ENCODE data around the gene MRGPRE.

MRGPRE gene

DNA sequence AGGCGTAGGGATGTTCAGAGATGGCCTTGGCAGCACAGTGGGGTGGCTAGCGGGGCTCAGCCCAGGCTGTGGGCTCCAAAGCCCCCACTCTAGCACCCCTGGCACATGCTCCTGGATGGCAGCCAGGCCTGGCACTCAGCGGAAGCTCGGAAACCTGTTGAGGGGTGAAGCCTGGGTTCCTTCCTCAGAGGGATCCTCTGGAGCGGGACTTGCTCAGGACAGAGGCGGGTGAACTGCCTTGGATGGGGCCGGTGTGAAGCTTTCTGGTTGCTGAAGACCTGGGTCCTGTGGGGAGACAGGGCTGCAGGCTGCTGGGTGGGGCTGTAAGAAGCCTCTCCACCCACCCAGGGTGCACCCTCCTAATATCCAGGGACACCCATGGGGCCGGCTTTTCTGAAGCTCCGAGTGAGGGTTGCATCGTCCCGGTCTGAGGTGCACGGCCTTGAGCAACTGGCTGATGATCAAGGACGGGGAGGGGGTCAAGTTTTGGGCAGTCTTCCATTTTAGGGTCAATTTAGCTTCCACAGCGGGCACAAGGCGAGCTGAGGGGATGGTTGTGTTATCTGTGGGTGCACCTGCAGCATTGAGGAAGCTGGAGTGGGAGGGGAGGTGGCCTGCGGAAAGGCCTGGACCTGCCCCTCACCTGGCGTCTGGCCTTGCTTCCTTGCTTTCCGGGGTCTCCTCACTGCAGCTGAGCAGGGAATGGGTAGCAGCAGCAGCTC is 5.2 kb downstream of the MRGPRE start:
- no peak for DNase-seq (ENCODE audit: low read depth)

DNA sequence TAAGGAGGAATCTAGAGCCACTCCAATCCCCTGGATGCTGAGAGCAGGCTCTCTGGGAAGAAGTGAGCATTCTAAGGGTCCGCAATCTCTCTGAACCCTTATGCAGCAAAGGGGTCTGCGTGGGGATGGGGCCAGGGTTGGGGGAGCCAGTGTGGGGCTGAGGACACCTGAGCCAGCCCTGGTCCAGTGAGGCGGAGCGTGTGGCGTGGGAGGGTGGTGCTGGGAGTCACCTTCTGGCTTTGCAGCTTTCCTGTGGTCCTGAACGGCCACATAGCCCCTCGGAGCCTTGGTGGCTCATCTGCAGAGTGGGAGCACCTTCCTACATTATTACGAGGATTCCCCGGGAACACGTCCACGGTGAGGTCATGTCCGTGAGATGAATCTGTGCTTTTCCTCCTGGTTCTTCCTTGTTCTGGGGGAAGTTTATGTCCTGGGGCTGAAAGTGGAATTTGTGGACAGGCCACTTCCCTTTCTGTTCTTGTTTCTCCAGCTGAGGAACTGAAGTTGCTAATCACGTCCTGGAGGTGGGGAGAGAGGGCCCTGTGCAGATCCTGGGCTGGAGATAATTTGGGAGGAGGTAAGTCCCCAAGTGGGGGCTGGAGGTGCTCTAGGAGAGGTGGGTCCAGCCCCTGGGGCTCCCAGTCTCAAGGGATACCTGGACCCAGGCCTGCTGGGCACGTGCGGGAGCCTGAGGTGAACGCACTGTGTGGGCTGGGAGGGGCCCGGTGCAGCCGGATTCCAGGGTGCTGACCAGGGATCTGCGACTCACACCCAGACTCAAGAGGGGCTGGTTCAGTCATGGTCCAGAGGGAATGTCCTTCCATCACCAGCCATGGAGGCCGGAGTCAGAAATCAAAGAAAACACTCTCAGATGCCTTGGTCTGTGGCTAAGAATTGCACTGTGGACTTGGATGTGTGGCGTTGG is 6.1 kb downstream of the MRGPRE start:
- DNase-seq (ENCODE audit: low read depth) = no peak

GRCh38 chr11:3225159-3225758 is 7.0 kb downstream of the MRGPRE start:
- no peak for DNase-seq (ENCODE audit: low read depth)

GRCh38 chr11:3224401-3225057 is 7.7 kb downstream of the MRGPRE start:
- DNase-seq (ENCODE audit: low read depth) = no peak

DNA sequence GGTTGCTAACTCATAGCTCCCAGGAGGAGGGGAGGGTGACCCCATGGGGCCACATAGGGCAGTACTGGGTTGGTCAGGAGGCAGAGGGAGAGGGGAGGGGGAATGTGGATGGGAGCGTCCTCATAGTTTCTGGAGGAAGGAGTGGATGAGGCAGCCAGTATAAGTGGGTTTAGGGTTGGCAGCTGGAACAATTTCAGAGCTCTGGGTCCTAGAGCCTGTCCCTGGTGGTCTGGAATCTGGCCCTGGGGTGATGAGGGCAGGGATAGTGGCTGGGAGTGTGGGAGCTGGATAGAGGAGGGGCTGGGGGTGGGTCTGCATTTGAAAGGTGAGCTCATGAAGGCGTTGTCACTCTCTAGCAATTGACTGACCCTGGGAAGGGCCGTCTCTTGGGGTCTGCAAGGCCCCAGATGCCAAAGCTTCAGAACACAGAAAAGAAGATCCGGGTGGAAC is 8.3 kb downstream of the MRGPRE start:
- DNase-seq (ENCODE audit: low read depth) = no peak

DNA sequence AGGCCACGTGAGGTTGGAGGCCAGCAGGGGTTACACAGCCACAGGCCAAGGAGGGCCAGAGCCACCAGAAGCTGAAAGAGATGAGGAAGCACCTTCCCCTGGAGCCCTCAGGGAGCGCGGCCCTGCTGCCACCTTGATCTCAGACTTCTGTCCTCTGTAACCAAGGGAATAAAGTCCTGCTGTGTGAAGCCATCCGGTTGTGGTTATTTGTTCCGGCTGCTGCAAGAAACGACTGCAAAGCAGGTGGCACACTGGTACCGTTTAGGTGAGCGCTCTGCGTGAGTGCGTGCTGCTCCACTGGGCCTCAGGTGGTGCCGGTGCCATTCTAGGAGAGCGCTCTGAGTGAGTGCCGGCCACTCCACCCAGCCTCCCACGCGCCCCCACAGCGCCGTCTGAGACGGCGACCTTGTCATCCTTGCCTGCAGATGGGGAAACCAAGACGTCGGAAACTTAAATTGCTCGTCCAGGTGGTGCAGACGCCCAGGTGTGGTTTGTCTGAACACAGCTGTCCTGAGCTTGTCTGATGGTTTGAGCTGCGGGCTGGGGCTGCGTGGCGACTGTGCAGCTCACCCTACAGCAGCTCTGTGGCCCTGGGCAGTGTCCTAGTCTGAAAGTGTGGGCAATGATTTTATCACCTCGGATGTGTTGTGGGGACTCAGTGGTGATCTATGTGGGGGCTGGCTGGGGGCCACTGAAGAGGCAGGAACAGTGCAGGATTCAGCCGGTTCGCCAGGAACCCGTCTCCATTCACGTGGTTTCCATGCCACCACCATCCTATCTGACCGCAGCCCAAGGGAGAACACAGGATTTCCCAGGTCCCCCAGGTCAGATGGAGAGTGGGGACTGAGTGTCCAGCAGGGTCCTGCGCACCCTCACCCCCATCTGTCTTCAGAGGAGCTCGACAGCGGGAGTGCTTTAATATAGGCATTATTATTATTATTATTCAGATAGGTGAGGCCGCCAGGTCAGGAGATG is 9.0 kb downstream of the MRGPRE start:
- DNase-seq (ENCODE audit: low read depth) = no peak

GRCh38 chr11:3222003-3222855 is 10.0 kb downstream of the MRGPRE start:
- DNase-seq (ENCODE audit: low read depth) = no peak

DNA sequence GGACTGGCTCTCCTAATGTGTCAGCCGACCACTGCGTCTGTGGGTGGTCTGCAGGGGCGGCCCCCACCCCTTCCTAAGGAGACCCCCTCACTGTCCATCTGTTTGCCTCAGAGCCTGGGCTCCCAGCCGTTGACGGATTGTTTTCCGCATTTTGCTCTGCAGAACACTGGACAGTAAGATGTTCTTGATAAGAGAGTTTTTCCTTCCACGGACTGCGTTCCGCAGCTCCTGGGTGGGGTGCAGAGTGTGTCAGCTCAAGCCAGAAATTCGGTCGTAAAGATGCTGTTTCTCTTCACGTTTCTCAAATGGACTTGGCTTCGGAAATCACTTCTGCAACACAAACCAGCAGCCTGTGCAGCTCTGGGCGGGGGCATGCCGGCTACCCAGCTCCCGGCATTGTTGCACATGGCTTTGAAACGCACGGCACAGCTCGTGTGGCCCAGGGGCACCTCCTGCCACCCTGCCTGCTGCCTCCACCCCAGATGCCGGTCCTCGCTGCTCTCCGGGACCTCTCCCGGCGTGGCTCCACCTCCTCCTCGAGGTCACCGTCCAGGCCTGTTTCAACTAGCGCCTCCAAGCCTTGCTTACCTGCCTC is 10.7 kb downstream of the MRGPRE start:
- DNase-seq (ENCODE audit: low read depth) = no peak

DNA sequence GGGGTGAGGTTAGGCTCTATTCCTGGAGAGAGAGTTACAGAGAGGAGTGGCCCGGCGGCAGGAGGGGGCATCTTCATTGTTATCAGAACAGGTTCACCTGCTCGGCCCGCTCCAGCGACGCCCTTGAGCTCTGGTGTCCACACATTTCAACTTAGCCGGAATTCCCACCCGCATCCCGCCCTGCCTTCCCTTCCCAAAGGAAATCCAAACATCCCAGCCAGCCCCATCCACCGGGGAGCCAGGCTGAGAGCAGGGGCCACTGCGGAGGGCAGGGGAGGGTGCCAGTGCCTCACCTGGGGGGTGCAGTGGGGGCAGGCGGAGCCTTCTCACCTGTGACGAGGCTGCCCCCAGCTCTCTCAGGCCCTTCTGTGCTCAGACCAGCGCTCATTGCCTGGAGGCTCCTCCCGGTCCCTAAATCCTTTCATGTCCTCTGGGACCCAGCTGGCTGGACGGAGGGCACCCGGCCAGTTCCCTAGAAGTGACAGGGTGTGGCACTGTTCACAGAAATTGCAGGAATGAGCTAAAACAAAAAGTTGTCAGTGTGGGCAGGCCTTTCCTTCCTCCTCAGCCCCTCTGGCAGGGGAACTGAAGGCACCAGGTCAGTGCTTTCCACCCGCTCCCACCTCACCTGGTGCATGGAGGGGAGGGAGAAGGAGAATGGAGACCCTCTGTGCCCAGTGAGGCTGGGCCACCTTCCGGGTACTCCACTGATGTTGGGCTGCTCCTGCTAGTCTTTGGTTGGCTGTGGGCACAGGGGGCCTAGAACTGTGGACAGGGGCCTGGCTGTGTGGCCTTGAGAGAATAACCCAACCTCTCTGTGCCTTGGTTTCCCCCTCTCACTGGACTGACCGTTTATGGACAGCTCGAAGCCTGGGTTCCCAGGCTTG is 11.5 kb downstream of the MRGPRE start:
- DNase-seq (ENCODE audit: low read depth) = no peak

GRCh38 chr11:3220101-3220500 is 12.1 kb downstream of the MRGPRE start:
- no peak for DNase-seq (ENCODE audit: low read depth)

DNA sequence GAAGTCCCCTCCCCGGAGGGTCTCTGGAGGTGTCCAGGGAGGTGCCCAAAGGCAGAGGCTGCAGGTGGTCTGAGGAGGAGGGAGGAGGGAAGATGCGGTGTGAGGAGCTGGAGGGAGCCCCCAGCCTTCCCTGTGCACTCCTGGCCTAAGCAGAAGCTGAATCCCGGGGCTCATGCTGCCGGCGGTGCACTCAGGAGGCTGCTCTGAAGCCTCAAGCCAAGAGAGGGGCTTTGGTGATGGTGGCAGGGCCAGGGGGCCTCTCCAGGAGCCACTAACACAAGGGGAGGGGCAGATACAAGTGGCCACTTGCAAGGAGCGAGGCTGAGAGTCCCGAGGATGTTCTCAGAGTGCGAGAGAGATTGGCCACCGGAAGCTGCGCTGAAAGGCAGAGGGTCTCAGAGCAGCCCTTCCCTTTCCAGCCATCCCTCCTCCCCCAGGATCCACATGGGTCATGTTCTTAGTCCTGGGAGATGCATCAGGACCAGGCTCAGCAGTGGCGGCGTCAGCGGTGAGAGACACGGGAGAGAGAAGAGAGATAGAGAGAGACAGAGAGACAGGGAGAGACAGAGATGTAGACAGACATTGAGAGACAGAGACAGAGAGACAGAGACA is 12.8 kb downstream of the MRGPRE start:
- DNase-seq (ENCODE audit: low read depth) = no peak

DNA sequence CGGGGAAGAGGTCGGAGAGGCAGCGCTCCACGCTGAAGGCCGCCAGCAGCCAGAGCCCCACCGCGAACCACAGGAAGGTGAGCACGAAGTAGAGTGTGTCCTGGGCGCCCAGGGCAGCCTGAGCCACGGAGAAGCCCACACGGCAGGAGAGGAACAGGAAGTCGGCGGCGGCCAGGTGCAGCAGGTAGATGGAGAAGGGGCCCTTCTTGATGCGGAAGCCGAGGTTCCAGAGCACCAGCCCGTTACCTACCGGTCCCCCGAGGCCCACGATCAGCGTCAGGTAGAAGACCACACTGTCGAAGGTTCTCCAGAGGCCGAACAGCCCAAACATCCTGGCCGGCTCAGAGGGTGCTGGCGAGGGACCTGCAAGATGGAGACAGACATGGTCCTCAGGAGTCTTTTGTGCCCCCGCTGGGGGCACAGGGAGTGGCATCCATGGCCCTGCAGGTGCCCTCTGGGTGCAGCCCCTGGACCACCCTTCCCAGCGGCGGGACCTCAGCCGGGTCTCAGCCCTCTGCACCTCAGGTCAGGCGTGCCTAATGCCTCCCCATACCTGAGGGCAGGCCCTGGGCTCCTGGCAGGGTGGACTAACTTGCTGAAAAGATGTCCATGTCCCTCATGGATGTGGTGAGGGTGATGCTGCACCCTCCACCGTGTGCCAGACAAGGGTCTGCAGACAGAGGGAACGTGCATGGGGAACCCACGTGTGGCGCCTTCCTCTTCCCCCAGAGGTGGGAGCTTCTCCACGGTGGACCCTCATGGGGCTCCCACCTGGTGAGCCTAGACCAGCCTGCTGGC is 13.5 kb downstream of the MRGPRE start, which contains the start of gene MRGPRG:
TSS of gene MRGPRG (minus strand) at position 331 of the 798 bp plus-strand sequence. CDS start at position 331, 0 bp downstream.
- DNase-seq (ENCODE audit: low read depth) = no peak

DNA sequence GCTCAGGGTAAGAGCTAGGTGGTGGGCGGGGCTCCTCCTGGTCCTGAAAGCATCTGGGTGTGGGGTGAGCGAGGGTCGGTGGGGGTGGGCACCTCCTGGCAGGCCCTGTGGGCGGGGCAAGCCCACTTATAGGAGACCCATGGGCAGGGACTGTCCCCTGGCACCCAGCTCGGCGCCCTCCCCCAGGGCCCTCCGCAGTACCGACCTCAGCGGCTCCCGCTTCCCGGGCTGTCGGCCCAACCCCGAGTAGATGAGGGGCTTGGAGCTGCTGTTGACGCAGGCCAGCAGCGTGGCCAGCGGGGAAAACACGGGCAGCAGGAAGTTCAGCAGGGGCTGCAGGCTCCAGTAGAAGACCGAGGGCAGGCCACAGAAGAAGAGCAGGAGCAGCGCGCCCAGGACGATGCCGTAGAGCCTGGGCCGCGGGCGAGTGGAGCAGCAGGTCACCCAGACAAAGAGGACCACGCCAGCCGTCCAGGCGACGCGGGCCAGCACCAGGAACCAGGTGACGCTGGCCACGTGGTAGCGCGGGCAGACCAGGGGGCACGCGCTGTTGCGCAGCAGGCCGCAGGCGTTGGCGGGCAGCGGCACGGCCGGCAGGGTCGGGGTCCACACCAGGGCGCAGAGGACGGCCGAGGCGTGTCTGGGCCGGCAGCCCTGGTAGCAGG is 14.3 kb downstream of the MRGPRE start:
- no peak for DNase-seq (ENCODE audit: low read depth)

GRCh38 chr11:3216027-3216525 is 16.1 kb downstream of the MRGPRE start:
- no peak for DNase-seq (ENCODE audit: low read depth)

GRCh38 chr11:3215346-3216026 is 16.7 kb downstream of the MRGPRE start:
- DNase-seq (ENCODE audit: low read depth) = no peak

DNA sequence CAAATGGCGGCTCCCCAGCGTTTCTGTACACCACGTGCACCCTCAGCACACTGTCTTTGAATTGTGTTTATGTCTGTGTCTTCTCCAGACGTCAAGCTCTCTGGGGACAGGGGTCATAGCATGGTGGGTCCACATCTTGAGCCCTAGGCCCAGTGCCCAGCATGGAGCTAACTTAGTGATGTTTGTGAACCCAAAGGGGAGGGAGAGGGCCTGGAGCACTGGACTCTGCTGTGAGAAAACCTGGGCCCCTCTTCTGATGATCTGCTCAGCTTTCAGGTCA is 17.9 kb downstream of the MRGPRE start:
- no peak for DNase-seq (ENCODE audit: low read depth)

Data from GM04504 (cell line).